ENCODE measurements around the gene ZNF77.

DNA sequence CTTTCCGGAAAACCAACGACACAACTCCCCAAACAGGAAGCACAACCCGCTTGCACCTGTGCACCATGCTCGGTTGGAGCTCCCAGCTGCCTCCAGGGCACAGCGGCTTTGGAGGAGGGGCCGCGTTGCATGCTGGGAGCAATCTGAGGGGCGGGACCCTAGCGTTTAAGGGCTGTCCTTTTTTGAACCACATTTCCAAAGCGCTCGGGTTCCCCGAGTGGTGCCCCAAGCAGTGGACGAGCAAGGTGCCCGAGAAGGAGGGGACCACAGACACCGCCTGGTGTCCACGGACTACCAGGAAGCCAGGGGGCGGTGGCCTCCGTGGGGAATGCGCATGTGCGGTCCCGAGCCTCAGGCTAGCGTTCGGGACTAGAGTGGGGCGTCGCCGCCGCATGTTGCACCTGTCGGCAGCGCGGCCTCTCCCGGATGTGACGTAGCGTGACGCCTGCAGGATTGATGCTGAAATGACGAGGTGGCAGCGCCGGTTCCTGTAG is 56.0 kb downstream of the ZNF77 start:
- TF ChIP-seq, protein P1, sequence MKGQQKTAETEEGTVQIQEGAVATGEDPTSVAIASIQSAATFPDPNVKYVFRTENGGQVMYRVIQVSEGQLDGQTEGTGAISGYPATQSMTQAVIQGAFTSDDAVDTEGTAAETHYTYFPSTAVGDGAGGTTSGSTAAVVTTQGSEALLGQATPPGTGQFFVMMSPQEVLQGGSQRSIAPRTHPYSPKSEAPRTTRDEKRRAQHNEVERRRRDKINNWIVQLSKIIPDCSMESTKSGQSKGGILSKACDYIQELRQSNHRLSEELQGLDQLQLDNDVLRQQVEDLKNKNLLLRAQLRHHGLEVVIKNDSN (IDR thresholded peaks at IDR 0.05), result no peak
- TF ChIP-seq CEBPB (IDR thresholded peaks at IDR 0.05), result no peak
- TF ChIP-seq, protein P2, sequence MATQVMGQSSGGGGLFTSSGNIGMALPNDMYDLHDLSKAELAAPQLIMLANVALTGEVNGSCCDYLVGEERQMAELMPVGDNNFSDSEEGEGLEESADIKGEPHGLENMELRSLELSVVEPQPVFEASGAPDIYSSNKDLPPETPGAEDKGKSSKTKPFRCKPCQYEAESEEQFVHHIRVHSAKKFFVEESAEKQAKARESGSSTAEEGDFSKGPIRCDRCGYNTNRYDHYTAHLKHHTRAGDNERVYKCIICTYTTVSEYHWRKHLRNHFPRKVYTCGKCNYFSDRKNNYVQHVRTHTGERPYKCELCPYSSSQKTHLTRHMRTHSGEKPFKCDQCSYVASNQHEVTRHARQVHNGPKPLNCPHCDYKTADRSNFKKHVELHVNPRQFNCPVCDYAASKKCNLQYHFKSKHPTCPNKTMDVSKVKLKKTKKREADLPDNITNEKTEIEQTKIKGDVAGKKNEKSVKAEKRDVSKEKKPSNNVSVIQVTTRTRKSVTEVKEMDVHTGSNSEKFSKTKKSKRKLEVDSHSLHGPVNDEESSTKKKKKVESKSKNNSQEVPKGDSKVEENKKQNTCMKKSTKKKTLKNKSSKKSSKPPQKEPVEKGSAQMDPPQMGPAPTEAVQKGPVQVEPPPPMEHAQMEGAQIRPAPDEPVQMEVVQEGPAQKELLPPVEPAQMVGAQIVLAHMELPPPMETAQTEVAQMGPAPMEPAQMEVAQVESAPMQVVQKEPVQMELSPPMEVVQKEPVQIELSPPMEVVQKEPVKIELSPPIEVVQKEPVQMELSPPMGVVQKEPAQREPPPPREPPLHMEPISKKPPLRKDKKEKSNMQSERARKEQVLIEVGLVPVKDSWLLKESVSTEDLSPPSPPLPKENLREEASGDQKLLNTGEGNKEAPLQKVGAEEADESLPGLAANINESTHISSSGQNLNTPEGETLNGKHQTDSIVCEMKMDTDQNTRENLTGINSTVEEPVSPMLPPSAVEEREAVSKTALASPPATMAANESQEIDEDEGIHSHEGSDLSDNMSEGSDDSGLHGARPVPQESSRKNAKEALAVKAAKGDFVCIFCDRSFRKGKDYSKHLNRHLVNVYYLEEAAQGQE (IDR thresholded peaks at IDR 0.05; ENCODE audit: low read depth), result no peak
- TF ChIP-seq FOXM1 (IDR thresholded peaks at IDR 0.05; ENCODE audit: borderline replicate concordance, low read depth), result no peak

Measured in Ishikawa (cell line).